GM21786 (cell line): ENCODE measurements around the gene PTGDS.

Source experiments
- ATAC-seq: cut with Tn5 transposase; IDR thresholded peaks from one replicate; pipeline ENCODE4 v1.9.1; 2021; ENCODE audit not compliant: unreplicated experiment

PTGDS gene

DNA sequence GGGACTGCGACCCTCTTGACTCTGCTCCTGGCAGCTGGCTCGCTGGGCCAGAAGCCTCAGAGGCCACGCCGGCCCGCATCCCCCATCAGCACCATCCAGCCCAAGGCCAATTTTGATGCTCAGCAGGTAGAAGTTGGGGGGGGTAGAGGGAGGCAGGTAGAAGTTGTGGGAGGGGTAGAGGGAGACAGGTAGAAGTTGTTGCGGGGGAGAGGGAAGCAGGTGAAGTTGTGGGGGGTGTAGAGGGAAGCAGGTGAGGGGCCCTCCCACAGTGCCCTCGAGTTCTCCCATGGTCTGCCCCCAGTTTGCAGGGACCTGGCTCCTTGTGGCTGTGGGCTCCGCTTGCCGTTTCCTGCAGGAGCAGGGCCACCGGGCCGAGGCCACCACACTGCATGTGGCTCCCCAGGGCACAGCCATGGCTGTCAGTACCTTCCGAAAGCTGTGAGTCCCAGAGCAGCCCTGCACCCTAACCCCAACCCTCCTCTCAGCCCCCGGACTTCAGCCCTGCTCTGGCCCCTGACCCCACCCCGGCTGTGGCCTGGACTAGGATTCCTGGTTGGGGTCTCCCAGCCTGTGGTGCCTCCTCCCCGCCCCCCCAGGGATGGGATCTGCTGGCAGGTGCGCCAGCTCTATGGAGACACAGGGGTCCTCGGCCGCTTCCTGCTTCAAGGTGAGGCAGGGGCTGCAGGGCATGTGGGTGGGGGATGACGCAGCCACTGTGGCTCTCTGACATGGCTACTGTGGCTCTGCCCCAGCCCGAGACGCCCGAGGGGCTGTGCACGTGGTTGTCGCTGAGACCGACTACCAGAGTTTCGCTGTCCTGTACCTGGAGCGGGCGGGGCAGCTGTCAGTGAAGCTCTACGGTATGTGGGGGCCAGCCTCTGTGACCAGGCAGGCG lies 31.7 kb upstream of the PTGDS start:
- no peak for ATAC-seq

DNA sequence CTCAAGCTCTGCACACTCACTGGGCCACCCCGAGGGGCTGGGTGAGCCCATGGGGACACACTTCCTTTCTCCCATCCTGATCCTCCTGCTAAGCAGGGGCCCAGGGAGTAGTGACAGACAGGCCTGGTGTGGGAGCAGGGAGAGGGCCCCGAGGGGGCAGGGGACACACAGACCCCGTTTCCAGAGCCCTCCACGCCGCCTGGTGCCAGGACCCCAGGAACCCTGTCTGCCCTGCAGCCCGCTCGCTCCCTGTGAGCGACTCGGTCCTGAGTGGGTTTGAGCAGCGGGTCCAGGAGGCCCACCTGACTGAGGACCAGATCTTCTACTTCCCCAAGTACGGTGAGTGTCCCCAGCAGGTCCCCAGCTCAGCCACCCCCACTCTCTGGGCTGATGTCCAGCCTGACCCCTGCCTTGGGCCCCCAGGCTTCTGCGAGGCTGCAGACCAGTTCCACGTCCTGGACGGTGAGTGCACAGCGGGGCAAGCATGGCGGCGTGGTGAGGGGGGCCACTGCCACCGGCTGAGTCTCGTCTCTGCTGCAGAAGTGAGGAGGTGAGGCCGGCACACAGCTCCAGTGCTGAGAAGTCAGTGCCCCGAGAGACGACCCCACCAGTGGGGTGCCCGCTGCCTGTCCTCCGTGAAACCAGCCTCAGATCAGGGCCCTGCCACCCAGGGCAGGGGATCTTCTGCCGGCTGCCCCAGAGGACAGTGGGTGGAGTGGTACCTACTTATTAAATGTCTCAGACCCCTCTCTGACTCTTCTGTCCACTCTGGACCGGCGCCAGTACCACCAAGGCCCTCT lies 30.9 kb upstream of the PTGDS start:
- no peak for ATAC-seq

DNA sequence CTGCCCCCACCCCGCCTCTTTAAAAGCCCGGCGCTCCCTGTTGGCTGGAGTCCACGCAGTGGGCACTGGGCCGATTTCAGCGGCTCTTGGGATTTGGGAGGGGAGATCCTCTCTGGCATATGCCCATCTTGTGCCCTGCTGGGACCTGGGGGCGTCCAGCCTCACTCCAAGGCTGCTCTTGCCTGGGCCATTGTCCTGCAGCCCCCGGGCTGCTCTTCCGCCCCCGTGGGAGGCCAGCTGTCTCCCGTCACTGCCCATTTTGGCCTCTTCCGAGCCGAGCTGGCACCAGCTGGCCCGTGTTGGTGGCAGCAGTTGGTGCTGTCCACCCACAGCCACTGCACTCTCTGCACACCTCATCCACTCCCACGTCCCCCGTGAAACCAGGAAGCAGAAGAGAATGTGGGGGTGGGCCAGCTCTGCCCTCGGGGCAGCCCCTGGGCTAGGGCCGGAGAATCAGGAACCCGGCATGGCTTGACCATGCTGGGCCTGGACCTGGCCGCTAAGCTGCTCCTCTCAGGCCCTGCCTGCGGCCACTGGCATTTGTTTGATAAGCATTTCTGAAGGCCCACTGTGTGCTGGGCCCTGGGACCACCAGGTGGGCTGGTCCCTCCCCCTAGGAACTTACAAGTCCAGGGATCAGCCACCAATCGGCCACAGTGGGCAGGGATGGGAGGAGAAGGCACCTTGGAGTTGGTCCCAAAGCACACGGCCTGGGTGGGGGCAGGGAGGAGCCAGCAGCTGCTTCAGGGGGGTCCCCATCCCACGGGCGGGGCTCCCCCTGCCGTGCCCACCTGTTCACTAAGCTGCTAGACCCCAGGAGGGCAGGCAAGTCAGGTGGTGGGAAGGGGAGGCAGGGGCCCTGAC lies 30.0 kb upstream of the PTGDS start:
- ATAC-seq, result no peak

DNA sequence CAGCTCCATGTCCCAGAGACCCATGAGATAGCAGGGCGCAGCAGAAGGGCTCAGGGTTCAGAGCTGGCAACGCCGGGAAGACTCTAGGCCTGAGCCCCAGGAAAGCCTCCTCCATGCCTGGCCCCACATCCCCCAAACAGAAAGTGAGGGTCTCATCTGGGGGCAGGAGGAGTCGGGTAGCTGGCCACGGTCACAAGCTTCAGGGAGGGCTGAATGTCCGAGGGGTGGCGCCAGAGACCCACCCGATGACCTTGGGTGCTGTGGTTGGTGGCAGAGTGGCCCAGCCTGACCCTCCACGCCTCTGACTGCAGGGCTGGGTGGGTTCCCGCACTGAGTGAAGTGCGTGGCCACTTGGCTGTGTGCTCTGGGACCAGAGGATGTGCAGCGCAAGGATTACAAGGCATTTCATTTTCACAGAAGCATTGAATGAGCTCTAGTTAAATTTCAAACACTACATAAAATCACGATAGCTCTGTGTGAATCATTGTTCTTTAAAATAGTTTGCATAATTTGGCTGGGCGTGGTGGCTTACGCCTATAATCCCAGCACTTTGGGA lies 29.3 kb upstream of the PTGDS start:
- no peak for ATAC-seq

DNA sequence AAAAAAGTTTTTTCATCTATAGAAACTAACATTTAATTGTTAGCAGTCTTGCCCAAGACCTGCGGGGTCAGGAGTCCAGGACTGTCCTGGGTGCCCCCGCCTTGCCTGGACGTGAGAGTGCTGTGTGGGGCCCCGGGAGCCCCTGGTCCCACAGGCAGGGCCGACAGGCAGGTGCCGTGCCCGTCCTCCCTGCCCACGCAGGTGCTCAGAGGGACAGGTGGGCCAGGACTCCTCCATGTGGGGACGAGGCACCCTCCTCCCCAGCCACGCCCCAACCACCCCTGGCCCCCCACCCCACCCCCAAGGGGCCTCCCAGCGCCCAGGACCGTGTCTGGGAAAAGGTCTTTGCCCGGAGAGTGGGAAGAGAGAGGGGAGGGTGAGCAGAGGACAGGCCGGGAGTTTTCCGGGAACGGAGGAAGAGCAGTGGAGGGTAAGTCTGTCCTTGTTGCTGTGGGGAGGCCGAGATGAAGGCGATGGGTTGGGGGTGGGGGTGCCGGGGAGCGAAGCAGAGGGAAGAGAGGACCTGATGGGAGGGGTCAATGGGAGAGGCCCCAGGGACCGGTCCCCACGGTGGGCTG lies 28.0 kb upstream of the PTGDS start:
- ATAC-seq, result no peak

DNA sequence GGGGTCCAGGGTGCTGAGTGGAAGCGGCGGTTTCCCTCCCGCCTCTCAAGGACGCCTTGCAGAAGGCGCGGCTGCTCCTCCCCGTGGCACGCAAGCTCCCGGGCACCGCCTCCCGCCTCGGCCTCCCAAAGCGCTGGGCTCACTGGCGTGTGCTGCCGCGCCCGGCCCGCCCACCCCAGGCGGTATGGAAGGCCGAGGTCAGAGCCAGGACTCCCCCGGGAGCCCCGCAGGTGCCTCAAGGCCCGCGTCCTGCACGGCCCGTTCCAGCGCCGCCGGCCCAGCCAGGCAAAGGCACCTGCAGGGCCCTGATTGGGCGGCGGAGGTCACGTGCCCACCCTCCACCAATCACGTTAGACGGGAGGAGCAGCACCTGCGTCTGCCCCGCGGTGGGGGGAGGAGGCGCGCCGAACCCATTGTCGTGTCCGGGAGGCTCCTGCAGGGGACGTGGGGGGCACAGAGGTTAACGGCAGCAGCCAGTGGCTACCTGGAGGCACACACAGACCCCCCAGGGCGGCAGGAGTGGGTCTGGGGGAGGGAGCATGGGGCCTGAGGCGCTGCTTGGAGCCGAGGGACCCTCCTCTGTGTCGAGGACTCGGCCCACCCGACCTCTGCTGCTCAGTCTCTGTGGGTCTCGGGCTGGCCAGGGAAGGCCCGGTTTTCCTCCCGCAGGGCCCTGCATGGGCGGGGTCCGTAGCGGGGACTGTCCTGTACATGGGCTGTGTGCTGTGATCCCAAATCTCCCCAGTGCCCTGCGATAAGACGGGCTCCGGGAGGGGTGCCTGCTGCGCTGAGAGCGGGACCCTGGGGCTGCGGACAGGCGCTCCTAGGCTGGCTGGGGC lies 27.3 kb upstream of the PTGDS start:
- peak; percentile 87 for ATAC-seq

DNA sequence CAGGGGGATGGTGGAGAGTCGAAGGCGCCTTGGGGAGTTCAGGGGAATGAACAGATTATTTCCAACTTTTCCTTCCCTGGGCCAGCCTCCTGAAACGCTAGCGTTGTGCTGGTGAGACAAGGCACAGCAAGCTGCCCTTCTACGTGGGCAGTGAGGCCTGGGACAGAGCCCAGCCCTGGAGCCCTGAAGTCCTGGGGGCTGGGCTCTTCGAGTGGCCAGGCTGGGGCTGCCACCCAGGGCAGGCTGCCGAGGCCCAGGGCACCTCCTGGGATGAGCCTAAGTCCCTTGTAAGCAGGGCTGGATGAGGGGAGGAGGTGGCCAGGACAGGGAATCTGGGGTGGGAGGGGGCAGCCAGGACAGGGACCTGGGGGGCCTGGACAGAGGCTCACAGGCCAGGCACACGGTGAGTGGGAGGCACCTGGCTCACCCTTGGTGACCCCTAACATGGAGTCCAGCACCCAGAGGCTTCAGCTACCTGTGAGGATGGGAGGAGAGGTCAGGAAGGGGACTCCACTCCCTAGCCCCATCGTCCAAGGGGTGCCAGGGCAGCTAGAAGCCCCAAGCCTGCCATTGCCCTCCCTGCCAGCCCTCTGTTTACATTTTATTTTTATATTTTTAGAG lies 26.5 kb upstream of the PTGDS start:
- no peak for ATAC-seq

DNA sequence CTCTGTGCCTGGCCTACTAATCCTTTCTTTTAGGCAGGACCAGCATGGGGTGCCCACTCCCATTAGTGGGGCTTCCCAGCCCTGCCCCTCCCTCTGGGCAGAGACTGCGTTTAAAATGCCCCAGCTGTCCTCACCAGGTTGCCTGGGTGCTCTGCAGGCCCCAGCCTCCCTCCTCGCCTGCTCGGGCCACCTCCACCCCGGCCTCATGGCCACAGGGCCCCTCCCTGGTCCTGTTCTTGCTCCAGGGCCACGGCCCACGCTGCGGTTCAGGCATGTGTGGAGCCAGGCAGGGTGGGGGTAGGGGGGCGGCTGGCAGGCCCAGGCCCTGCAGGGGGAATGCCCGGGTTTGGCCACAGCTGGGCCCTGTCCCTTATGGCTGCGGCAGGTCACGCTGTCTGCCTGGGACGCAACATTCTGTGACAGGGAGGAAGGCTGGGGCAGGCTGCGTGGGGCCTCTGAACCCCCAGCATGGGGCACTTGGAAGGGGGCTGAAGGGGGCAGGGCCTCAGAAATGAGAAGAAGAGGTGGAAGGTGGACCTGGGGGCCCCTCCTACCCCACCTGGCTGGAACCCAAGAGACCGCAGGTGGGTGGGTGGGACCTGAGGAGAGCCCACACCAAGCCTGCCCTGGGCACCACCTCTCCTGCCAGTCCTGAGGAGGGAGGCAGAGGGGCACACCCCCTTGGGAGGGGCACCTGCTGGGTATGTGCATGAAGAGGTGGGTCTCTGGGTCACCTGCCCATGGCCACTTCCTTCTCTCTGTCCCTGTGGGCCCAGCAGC lies 25.6 kb upstream of the PTGDS start, which contains the start of gene LCN12:
Gene LCN12 (plus strand): TSS at position 733 of the 780 bp plus-strand sequence. CDS start 55 bp downstream, outside the sequence.
- ATAC-seq, result no peak

DNA sequence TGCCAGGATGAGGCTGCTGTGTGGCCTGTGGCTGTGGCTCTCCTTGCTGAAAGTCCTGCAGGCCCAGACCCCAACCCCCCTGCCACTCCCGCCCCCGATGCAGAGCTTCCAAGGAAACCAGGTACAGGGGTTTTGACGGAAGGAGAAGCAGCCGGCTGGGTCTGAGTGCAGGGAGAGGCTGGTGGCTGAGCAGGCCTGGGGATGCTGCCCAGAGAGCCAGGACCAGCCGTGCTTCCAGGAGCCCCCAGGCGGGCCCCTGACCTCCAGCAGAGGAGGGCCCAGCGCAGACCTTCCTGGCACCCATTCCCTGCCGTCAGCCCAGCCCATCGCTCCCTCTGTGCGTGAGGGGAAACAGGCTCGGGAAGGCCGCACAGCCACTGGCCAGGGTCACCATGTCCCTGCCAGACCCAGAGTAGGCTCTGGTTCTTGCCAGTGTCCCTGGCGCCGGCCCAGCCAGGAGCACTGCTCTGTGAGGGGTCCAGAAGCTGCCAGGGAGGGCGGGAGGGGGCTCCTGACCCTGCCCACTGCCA lies 24.9 kb upstream of the PTGDS start:
- ATAC-seq, result no peak

DNA sequence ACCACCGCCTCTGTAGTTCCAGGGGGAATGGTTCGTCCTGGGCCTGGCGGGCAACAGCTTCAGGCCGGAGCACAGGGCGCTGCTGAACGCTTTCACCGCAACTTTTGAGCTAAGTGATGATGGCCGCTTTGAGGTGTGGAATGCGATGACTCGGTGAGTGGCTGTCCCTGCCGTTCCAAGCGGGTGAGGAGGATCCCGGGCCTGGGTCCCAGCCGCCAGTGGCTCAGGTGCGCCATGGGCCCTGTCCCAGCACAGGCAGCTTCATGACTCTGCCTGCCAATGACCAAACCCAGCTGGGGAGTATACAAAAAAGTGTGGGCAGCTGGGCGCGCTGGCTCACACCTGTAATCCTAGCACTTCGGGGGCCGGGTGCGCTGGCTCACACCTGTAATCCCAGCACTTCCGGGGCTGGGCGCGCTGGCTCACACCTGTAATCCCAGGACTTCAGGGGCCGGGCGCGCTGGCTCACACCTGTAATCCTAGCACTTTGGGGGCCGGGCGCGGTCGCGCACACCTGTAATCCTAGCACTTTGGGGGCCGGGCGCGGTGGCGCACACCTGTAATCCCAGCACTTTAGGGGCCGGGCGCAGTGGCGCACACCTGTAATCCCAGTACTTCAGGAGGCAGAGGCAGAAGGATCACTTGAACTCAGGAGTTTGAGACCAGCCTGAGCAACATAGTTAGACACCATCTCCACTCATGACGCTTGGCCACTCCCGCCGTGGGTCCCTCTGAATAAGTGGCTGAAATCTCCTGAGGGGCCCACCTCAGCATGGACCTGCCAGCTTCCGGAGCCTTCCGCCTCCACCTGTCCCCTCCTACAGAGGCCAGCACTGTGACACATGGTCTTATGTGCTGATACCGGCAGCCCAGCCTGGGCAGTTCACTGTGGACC lies 24.2 kb upstream of the PTGDS start:
- ATAC-seq, result no peak

DNA sequence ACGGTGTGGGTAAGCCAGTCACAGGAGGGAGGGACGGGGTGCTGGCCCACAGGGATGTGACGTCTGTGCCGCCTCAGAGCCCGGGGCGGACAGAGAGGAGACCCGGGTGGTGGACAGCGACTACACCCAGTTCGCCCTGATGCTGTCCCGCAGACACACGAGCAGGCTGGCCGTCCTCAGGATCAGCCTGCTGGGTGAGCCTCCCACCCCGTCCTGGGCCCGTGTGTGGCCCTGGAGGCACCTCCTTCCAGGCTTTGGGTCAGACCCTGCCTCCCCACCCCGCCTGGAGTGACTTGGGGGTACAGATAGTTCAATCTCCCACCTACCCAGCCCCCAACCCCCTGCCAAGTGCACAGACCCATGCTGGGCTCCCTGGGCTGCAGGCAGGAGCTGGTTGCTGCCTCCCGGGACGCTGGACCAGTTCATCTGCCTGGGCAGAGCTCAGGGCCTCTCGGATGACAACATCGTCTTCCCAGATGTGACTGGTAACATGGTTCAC lies 23.5 kb upstream of the PTGDS start:
- ATAC-seq, result no peak

DNA sequence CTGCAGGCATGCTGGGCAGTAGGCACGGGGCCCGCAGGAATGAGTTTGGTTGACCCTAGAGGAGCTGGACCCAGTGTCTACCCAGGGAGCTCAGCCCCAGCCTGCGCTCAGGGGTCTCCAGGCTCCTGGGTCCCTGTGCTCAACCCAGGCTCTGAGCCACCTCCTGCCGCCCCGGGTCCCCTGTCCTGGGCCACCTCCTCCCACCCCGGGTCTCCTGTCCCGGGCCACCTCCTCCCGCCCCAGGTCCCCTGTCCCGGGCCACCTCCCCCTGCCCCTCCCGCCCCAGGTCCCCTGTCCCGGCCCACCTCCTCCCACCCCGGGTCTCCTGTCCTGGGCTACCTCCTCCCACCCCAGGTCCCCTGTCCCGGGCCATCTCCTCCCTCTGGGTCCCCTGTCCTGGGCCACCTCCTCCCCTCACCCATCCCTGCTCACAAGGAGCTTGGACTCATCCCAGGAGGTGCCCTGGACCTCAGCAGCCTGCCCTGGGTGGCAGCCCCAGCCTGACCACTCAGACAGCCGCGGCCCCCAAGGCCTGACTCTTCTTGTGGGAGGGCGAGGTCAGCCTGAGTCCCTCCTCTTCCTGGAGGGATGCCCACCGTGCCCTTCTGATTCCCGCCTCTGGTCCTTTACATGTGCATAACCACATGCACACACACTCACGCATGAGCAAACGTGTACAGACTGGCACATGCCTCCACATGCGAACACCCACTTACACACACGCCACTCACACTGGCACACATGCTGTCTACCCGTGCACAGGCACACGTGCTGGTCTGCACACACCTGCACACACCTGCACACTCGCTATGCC lies 22.8 kb upstream of the PTGDS start:
- ATAC-seq, result no peak

DNA sequence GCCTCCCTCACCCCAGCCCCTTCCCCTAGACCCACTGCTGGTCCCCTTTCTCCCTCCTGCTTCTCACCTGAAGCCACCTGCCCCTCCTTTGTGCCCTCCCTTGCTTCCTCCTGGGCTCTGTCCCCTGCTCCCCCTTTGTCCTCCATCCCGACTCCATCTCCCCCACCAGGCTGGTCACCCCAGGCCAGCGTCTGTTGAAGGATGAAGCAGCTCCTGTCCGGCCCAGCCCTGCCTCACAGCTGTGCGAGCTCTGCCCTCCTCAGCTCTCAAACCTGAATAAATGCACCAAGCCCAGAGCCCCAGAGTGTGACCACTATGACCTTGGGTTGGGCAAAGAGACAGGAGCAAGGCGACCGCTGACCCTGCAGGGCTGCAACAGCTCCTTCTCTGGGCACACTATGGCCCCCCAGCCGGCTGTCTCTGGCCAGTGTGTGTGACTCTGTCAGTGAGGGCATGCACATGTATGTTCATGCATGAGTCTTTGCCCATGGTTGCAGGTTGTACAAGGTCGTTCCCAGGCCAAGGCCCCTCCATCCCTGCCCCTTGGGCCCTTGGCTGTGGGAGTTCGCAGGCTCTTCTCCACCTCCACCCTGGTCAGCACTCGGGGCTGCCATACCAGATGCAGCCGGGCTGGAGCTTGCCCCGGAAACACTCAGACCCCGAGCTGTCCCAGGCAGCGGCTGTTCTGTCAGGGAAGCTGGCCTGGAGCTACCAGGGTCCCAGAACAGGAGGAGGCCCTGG lies 21.9 kb upstream of the PTGDS start:
- ATAC-seq, result no peak

DNA sequence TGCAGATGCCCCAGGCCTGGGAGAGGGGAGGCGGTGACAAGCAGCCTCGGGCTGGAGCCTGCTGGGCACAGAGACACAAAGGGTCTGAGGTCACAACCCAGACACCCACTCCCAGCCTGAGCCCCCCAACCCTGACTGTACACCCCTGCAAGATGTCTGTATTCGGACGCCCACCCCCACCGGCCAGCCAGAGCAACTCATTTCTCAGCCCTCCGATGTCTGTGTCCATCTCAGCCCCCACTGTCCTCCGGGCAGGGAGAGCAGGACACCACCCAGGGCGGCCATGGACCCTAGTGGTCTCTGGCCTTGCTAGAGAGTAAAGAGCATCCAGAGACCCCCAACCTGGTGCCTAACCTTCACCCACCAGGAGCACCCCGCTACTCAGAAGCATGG lies 21.4 kb upstream of the PTGDS start:
- no peak for ATAC-seq

DNA sequence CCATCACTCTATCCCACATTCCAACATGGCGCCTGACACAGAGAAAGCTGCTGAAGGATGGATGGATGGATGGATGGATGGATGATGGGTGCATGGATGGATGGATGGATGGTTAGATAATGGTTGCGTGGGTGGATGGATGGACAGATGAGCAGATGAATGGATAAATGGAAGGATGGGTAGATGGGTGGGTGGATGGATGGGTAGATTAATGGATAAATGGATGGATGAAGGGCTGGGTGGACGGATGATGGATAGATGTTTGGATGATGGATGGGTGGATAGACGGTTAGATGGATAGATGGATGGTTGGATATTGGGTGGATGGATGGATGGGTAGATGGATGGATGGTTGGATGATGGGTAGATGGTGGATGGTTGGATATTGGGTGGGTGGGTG lies 20.7 kb upstream of the PTGDS start:
- no peak for ATAC-seq
